GM23338 (cell line): ENCODE measurements around the gene HERC5.

Experiments
- CREB1 ChIP-seq: fragments of 250-450 bp; sonication (Bioruptor Pico); IDR thresholded peaks from 2 replicates; pipeline ENCODE4 v1.5.0; 2020; ENCODE audit warnings: low read depth, mild to moderate bottlenecking, moderate library complexity
- CTCF ChIP-seq, 2 experiments: fragments of 200-600 bp in 1 of 2; sonication (generic) in 1 of 2; conservative IDR thresholded peaks; 2 replicates each; pipeline versions ENCODE4 v1.5.1 to v1.6.1; 2016 to 2017; ENCODE audit warnings: antibody characterized with exemption in 2 of 2, low read depth in 2 of 2, mild to moderate bottlenecking in 2 of 2, moderate library complexity in 1 of 2
- EZH2 ChIP-seq: fragments of 200-600 bp; sonication (generic); IDR thresholded peaks from one replicate; pipeline ENCODE4 v1.8.0; 2017; ENCODE audit warnings: antibody characterized with exemption, mild to moderate bottlenecking, low read depth; ENCODE audit not compliant: unreplicated experiment
- EZH2phosphoT487 ChIP-seq: fragments of 200-600 bp; sonication (generic); IDR thresholded peaks from one replicate; pipeline ENCODE4 v1.8.1; 2018; ENCODE audit warnings: antibody characterized with exemption; ENCODE audit not compliant: unreplicated experiment
- NANOG ChIP-seq: IDR thresholded peaks from 2 replicates; pipeline ENCODE4 v1.6.1; 2016; ENCODE audit warnings: antibody characterized with exemption, borderline replicate concordance
- POLR2AphosphoS5 ChIP-seq: IDR thresholded peaks from 2 replicates; pipeline ENCODE4 v1.6.1; 2016; ENCODE audit warnings: antibody characterized with exemption, low read depth
- REST ChIP-seq: IDR thresholded peaks from one replicate; pipeline ENCODE4 v1.6.1; 2018; ENCODE audit warnings: antibody characterized with exemption; ENCODE audit not compliant: unreplicated experiment

GRCh38 chr4:88518911-88519310 lies 62.0 kb downstream of the HERC5 start:
- no peak for TF ChIP-seq EZH2
- no peak for TF ChIP-seq CTCF (conservative IDR thresholded peaks at IDR 0.05; ENCODE audit: low read depth in 2 of 2)
- TF ChIP-seq REST: no peak
- no peak for TF ChIP-seq NANOG
- TF ChIP-seq POLR2AphosphoS5: no peak
- no peak for TF ChIP-seq EZH2phosphoT487
- no peak for TF ChIP-seq CREB1 (CRISPR knock-in tag)
